PC-9 (cell line): Measurements from ENCODE around the gene DELE1.

Source experiments
- EZH2 ChIP-seq: fragments of 200-600 bp; sonication (generic); IDR thresholded peaks from 2 replicates; pipeline ENCODE4 v1.8.0; 2017; ENCODE audit warnings: antibody characterized with exemption, low read depth
- TF ChIP-seq, protein P1 (sequence below): fragments of 200-600 bp; sonication (generic); conservative IDR thresholded peaks from 2 replicates; pipeline ENCODE4 v1.6.1; 2017; ENCODE audit warnings: mixed run types, antibody characterized with exemption, mild to moderate bottlenecking, moderate library complexity

DNA sequence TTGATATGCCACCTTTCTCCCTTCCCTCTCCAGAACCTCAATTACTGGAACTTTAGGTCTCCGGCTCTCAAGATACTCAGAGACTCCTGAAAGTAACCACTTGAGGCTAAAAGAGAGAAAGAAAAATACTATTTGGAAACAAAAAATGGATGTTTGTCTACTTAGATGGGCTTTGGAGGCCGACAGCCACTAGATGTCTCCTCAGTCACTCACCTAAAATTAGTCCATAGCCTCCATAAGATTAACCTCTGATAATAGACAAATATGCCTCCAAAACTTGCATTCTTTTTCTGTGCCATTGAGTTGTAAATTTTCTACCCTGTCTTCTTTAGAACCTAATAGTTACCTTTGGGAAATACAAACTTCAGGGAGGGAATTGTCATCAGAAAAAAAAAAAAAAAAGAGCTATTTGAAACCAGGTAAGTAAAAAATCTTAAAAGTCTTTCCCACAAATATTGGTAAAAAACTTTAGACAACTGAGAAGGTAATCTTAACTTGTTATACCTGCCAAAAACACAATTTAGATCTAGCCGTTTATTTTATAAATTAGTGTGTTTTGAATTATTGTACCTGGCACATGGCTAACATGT is 34.3 kb upstream of the DELE1 start:
- TF ChIP-seq, protein P1, sequence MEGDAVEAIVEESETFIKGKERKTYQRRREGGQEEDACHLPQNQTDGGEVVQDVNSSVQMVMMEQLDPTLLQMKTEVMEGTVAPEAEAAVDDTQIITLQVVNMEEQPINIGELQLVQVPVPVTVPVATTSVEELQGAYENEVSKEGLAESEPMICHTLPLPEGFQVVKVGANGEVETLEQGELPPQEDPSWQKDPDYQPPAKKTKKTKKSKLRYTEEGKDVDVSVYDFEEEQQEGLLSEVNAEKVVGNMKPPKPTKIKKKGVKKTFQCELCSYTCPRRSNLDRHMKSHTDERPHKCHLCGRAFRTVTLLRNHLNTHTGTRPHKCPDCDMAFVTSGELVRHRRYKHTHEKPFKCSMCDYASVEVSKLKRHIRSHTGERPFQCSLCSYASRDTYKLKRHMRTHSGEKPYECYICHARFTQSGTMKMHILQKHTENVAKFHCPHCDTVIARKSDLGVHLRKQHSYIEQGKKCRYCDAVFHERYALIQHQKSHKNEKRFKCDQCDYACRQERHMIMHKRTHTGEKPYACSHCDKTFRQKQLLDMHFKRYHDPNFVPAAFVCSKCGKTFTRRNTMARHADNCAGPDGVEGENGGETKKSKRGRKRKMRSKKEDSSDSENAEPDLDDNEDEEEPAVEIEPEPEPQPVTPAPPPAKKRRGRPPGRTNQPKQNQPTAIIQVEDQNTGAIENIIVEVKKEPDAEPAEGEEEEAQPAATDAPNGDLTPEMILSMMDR: peak; percentile 59; the same call in 1 of the 2 replicates
- no peak for TF ChIP-seq EZH2
